Astrocyte (in vitro differentiated cells and primary cell): ENCODE data around the gene EMP2. TPM values are rescaled to one million over a fixed set of nuclear protein-coding genes. Genes with fewer than 3 reads are reported as not detected.

Source experiments
- DNase-seq: peaks from one replicate; pipeline ENCODE4 v3.0.0-alpha.2; 2010; ENCODE audit warnings: low read depth
- FAIRE-seq: peaks from 2 replicates; lab custom pipeline; 2011; peaks lifted over from hg19 to GRCh38; lab: Jason Lieb, UNC
- H2AFZ ChIP-seq: 2 replicates; pipeline ENCODE4 v1.6.0; 2012; ENCODE audit warnings: low read depth, low read length, inconsistent platforms
- H3K27ac ChIP-seq: 2 replicates; pipeline ENCODE4 v1.5.1; 2011; ENCODE audit warnings: low read depth, low read length, inconsistent platforms
- H3K27me3 ChIP-seq: 2 replicates; pipeline ENCODE4 v1.6.0; 2011; ENCODE audit warnings: low read length, inconsistent platforms; ENCODE audit not compliant: insufficient read depth
- H3K36me3 ChIP-seq: 2 replicates; pipeline ENCODE4 v1.5.1; 2011; ENCODE audit warnings: low read length, inconsistent platforms; ENCODE audit not compliant: insufficient read depth
- H3K4me1 ChIP-seq: 2 replicates; pipeline ENCODE4 v1.5.1; 2011; ENCODE audit warnings: low read length, inconsistent platforms; ENCODE audit not compliant: insufficient read depth
- H3K4me2 ChIP-seq: 2 replicates; pipeline ENCODE4 v1.6.0; 2012; ENCODE audit warnings: low read length, inconsistent platforms
- H3K4me3 ChIP-seq: 2 replicates; pipeline ENCODE4 v1.5.1; 2011; ENCODE audit warnings: low read depth, mild to moderate bottlenecking, low read length, inconsistent platforms; ENCODE audit not compliant: insufficient read depth
- H3K79me2 ChIP-seq: 2 replicates; pipeline ENCODE4 v1.6.0; 2012; ENCODE audit warnings: mild to moderate bottlenecking, low read length, inconsistent platforms; ENCODE audit not compliant: insufficient read depth
- H3K9ac ChIP-seq: 2 replicates; pipeline ENCODE4 v1.6.0; 2012; ENCODE audit warnings: mild to moderate bottlenecking, low read length, inconsistent platforms
- H3K9me3 ChIP-seq: 2 replicates; pipeline ENCODE4 v1.5.1; 2012; ENCODE audit warnings: low read depth, mild to moderate bottlenecking, low read length, inconsistent platforms; ENCODE audit not compliant: insufficient read depth
- H4K20me1 ChIP-seq: 2 replicates; pipeline ENCODE4 v1.6.0; 2012; ENCODE audit warnings: low read length, inconsistent platforms; ENCODE audit not compliant: insufficient read depth
- H3K27ac Mint-ChIP-seq: one replicate; pipeline ENCODE4 v1.8.0; 2021; ENCODE audit warnings: mild to moderate bottlenecking, mixed read lengths; ENCODE audit not compliant: unreplicated experiment
- H3K27me3 Mint-ChIP-seq: one replicate; pipeline ENCODE4 v1.8.0; 2021; ENCODE audit warnings: low read depth, mixed read lengths; ENCODE audit not compliant: unreplicated experiment
- H3K36me3 Mint-ChIP-seq: one replicate; pipeline ENCODE4 v1.8.0; 2021; ENCODE audit warnings: low read depth, mixed read lengths; ENCODE audit not compliant: unreplicated experiment
- H3K4me1 Mint-ChIP-seq: one replicate; pipeline ENCODE4 v1.8.0; 2021; ENCODE audit warnings: low read depth, mixed read lengths; ENCODE audit not compliant: unreplicated experiment
- H3K4me3 Mint-ChIP-seq: one replicate; pipeline ENCODE4 v1.8.0; 2021; ENCODE audit warnings: mild to moderate bottlenecking, moderate library complexity, mixed read lengths; ENCODE audit not compliant: unreplicated experiment
- H3K9me3 Mint-ChIP-seq: one replicate; pipeline ENCODE4 v1.8.0; 2021; ENCODE audit warnings: mild to moderate bottlenecking, mixed read lengths; ENCODE audit not compliant: unreplicated experiment
- CTCF ChIP-seq: IDR thresholded peaks from 2 replicates; pipeline ENCODE4 v1.5.1; 2011; ENCODE audit warnings: low read depth, mild to moderate bottlenecking, inconsistent platforms, low read length, moderate library complexity; ENCODE audit not compliant: insufficient read depth
- EZH2 ChIP-seq: IDR thresholded peaks from 2 replicates; pipeline ENCODE4 v1.6.1; 2012; ENCODE audit warnings: mild to moderate bottlenecking, low read length, inconsistent platforms; ENCODE audit not compliant: insufficient read depth
- total RNA-seq: library from RNA; stranded (reverse); gene quantifications from 2 replicates; pipeline ENCODE4 v1.2.1, GENCODE V29; 2021

EMP2 gene
- total RNA-seq, 1 donor from 2014 or later: 1.7 TPM

GRCh38 chr16:10504404-10504885, 76.0 kb downstream of the EMP2 start:
- Mint-ChIP-seq H3K9me3 (peaks cover 4% of the 10 kb centered on the region), H3K36me3 (no peaks in the 10 kb centered on the region), H3K27ac (no peak overlapping the region), H3K4me3 (no peak overlapping the region), H3K27me3 (peaks cover 3% of the 10 kb centered on the region), H3K4me1 (no peaks in the 10 kb centered on the region)
- DNase-seq: no peak
- Histone ChIP-seq H3K4me2 (no peak overlapping the region), H3K4me1 (no peaks in the 10 kb centered on the region), H3K9me3 (no peaks in the 10 kb centered on the region), H2AFZ (no peak overlapping the region), H3K27me3 (no peaks in the 10 kb centered on the region), H4K20me1 (no peaks in the 10 kb centered on the region), H3K27ac (no peak overlapping the region), H3K9ac (no peak overlapping the region), H3K79me2 (no peaks in the 10 kb centered on the region), H3K4me3 (no peak overlapping the region), H3K36me3 (no peaks in the 10 kb centered on the region)
- TF ChIP-seq CTCF: no peak
- no peak for TF ChIP-seq EZH2
- no peak for FAIRE-seq

DNA sequence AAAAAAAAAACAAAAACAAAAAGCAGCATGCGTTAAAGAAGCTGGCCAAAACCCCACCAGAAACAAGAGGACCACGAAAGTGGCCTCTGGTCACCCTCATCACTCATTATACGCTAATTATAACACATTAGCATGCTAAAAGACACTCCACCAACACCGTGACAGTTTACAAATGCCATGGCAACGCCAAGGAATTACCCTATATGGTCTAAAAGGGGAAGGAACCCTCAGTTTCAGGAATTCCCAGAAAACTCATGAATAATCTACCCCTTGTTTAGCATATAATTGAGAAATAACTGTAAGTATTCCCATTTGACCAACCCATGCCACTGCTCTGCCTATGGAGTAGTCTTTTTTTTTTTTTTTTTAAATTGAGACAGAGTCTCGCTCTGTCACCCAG, 77.6 kb downstream of the EMP2 start:
- H3K4me1 Mint-ChIP-seq: no peaks in the 10 kb centered on the region
- H3K4me1 ChIP-seq: no peaks in the 10 kb centered on the region
- FAIRE-seq (no peak), DNase-seq (no peak)
- H3K9me3 ChIP-seq: no peaks in the 10 kb centered on the region
- no peak overlapping the region for H2AFZ ChIP-seq
- no peaks in the 10 kb centered on the region for H3K36me3 ChIP-seq
- H3K79me2 ChIP-seq: no peaks in the 10 kb centered on the region
- no peaks in the 10 kb centered on the region for H4K20me1 ChIP-seq
- no peaks in the 10 kb centered on the region for H3K36me3 Mint-ChIP-seq
- H3K9me3 Mint-ChIP-seq: peaks cover 6% of the 10 kb centered on the region
- H3K4me3 ChIP-seq: no peak overlapping the region
- H3K27me3 Mint-ChIP-seq: peaks cover 3% of the 10 kb centered on the region
- no peak overlapping the region for H3K27ac Mint-ChIP-seq
- H3K9ac ChIP-seq: no peak overlapping the region
- no peak overlapping the region for H3K27ac ChIP-seq
- TF ChIP-seq CTCF (no peak), EZH2 (no peak)
- no peak overlapping the region for H3K4me3 Mint-ChIP-seq
- no peak overlapping the region for H3K4me2 ChIP-seq
- H3K27me3 ChIP-seq: no peaks in the 10 kb centered on the region

DNA sequence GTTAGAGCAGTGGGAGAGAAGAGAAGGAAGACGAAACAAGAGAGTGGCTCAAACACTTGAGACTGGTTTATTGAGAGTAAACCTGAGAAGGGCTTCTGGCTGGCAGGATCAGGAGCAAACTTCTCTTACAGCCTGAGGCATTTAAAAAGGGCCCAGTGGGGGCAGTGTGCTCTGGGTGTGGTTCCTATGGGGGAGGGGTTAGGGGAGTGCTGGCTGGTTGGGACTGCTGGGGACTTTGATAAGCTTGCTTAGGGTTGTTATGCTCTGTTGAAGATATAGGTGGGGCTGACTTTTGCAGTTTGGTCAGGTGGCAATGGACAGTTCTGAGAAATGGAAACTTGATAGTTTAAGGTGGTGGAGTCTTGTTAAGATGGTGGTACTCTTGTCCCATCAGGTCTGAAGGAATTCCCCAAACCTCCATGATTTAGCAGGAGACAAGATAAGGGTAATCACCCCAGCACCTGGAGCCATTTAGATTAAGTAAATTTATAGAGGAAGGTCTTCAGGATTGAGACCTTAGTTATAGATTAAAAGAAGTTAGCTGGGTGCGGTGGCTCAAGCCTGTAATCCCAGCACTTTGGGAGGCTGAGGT, 79.3 kb downstream of the EMP2 start:
- H3K4me3 ChIP-seq: no peak overlapping the region
- no peaks in the 10 kb centered on the region for H3K36me3 ChIP-seq
- DNase-seq (no peak), FAIRE-seq (no peak)
- no peaks in the 10 kb centered on the region for H3K9me3 ChIP-seq
- Mint-ChIP-seq H3K27ac (no peak overlapping the region), H3K9me3 (peaks cover 8% of the 10 kb centered on the region), H3K4me3 (no peak overlapping the region), H3K27me3 (peaks cover 1% of the 10 kb centered on the region), H3K36me3 (no peaks in the 10 kb centered on the region), H3K4me1 (no peaks in the 10 kb centered on the region)
- H4K20me1 ChIP-seq: no peaks in the 10 kb centered on the region
- TF ChIP-seq EZH2: no peak
- TF ChIP-seq CTCF: no peak
- no peak overlapping the region for H3K27ac ChIP-seq
- H3K4me2 ChIP-seq: no peak overlapping the region
- H3K27me3 ChIP-seq: no peaks in the 10 kb centered on the region
- H2AFZ ChIP-seq: no peak overlapping the region
- H3K4me1 ChIP-seq: no peaks in the 10 kb centered on the region
- no peaks in the 10 kb centered on the region for H3K79me2 ChIP-seq
- no peak overlapping the region for H3K9ac ChIP-seq
